NCI-H1930 (cell line): ENCODE measurements around the gene COBLL1.

Experiments used
- DNase-seq, 2 experiments: peaks; one replicate each; lab custom pipeline; 2025; lab: John Stamatoyannopoulos, UW

COBLL1 gene

DNA sequence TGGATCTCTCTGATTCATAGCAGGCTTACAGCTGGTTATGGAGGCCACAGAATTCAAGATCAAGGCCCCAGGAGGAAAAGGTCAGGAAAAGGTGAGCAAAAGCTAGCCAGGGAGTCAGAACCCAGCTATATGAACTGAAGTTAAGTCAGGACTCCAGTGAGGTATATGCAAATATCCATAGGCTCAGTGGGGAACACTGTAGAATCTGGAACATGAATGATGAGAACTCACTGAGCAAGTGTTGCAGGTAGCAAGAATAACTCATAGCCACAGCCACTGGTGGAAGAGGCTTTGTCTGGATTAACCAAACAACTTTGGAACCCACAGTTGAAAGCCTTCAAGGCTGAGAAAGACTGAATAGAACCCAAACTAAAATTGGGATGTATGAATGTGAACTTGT is 24.7 kb downstream of the COBLL1 start:
- DNase-seq: no peak

DNA sequence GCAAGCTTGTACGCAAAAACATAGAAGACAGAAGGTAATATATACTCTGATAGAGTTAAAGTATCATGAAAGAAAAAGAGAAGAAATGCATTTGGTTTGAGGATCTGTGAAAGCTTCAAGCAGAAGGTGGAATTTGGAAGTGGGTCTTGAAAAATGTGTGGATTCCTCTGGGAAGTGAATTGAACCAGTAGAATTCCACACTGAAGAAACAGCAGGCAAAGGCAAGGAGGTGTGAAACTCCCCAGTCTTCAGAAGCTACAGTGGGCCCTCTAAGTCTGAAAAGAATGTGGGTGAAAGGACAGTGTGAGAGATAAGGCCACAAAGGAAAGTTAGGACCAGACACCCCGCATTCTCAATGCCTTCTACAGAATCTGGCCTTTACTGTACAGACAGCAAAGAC is 25.6 kb downstream of the COBLL1 start:
- DNase-seq: no peak

DNA sequence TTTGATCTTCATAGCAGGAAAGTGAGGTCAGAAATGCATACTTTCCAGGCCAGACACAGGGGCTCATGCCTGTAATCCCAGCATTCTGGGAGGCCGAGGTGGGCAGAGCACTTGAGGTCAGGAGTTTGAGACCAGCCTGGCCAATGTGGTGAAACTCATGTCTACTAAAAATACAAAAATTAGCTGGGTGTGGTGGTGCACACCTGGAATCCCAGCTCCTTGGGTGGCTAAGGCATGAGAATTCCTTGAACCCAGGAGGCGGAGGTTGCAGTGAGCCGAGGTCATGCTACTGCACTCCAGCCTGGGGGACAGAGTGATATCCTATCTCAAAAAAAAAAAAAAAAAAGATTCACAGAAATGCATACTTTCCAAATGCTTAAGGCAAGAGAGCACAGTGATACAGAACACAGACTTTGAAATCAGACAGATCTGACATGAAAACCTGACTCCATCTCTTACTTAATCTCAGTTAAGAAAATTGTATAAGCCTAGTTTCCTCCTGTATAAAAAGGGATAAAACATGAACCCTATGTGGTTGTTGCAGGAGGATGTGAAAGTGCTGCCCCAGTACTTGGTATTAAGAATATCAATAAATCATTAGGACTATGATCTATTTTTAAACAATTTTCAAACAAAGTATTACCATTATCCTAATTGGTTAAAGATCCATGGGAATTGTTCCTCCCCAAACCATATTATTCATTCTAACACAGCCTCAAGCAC is 26.4 kb downstream of the COBLL1 start:
- DNase-seq: no peak

DNA sequence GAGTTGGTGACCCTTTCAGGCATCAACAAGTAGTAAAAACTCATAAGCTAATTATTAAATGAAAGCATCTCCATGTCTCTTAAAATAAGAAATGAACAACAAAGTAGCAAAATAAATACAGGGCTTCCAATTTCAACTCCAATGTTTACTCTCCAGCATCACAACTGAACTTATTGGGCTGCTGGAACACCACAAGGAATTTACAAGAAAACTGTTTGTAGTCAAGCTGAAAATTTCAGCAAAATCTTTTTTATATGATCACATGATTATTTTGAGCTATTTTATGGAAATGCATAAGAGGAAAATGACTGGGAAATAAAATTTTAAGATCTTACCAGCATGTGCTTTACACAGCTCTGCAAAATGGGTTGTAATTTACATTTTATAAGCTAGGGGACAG is 28.1 kb downstream of the COBLL1 start:
- no peak for DNase-seq

DNA sequence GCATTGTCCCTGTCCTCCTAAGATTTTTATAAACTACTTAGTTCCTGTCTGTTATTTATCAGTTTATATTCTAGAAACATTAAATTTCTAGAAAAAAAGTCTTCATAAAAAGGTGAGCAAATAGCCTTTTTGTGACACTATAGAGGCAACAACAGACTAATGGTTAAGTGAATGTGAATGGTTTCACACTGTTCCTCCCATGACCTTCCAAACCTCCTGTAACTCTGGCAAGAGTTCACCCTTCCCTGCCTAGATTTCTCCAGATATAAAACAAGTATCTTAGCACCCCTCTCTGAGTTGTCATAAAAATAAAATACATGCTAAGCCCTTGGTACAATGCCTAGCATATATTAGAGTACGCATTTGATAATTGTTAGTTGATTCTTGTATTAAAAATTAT is 29.2 kb downstream of the COBLL1 start:
- no peak for DNase-seq

DNA sequence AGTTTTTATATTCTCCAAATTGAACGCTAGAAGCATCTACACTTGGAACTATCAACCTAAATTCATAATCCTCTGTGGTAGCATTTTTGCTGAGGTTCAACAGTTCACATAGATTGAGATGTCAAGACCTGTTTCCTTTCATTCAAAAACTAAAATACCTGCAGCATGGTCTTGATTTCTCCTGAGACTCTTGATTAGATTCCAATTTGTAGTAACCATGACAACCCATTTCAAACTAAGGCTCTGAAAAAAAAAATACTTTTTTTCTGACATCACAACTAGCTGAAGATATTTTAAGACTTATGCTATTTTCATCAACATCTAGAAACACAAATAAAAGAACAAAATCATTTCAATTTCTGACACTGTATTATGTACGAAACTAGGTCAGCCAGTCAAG is 29.8 kb downstream of the COBLL1 start:
- no peak for DNase-seq

DNA sequence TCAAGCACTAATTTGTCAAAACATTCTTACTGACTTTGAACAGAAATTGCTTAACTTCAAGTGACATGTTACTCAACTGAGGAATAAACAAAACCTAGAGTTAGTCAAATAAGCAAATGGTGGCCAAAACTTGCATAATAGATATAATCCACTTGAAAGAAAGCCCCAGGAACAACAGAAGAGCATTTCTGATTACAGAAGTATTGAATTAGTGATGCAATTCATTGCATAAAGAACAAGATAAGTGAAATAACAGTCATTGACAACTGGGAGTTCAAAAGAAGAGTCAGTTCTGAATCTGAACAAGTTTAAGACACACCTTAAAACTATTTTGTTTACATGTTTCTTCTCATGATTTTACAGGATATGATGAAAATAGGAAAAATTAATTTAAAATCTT is 30.8 kb downstream of the COBLL1 start:
- no peak for DNase-seq

- DNase-seq: no peak
These were observed 32.8 kb downstream of the COBLL1 start for GRCh38 chr2:164808776-164809175.

DNA sequence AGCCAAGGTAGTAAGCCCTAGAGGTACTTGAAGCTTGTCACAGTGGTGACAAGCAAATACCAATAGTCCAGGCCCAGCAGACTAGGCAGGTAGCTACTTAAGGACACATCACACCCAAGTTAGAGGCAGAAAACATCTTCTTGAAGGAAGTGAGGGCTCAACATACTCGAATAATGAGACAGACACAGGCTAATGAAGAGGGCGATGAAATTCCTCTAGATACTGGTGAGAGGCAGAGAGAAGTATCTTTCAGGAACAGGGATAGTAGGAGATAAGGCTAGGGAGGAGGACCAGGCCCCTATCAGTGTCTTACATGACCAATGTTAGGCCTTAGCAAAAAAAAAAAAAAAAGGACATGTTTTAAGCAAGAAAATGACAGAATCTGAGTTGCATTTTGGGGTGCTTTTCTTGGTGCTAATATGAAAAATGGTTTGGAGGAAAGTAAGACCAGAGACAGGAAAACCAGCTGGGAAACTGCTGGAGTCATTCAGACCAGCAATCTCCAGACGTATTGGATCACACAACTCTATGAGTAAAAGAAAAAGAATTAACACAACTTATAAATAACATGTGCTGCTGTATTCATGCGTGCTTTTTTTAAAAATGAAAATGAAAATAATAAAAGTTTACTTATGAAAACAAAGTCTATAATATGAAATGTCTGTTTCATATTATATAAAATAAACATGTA is 37.7 kb downstream of the COBLL1 start:
- no peak for DNase-seq

- DNase-seq: no peak
These were observed 39.4 kb downstream of the COBLL1 start for GRCh38 chr2:164802095-164802707.

- DNase-seq: no peak
These were observed 41.1 kb downstream of the COBLL1 start for GRCh38 chr2:164800572-164800971.

DNA sequence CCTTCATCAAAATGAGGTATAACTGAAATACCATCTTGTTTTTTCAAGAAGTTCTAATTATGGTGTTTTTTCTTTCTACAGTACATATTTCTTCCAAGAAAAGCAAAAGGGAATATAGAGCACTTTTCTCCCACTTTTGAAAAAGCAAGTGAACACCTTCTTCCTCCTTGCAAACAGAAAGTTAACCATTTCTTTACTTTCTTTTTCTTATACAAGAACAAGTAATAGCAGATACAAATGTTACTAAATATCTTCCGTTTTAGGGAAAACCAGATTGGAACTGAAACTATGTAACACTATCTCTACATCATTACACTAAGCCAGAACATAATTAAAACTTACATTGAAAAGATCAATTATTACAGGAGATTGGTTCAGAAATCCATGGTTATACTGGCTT is 44.0 kb downstream of the COBLL1 start:
- no peak for DNase-seq

GRCh38 chr2:164796999-164797398 is 44.6 kb downstream of the COBLL1 start:
- no peak for DNase-seq

DNA sequence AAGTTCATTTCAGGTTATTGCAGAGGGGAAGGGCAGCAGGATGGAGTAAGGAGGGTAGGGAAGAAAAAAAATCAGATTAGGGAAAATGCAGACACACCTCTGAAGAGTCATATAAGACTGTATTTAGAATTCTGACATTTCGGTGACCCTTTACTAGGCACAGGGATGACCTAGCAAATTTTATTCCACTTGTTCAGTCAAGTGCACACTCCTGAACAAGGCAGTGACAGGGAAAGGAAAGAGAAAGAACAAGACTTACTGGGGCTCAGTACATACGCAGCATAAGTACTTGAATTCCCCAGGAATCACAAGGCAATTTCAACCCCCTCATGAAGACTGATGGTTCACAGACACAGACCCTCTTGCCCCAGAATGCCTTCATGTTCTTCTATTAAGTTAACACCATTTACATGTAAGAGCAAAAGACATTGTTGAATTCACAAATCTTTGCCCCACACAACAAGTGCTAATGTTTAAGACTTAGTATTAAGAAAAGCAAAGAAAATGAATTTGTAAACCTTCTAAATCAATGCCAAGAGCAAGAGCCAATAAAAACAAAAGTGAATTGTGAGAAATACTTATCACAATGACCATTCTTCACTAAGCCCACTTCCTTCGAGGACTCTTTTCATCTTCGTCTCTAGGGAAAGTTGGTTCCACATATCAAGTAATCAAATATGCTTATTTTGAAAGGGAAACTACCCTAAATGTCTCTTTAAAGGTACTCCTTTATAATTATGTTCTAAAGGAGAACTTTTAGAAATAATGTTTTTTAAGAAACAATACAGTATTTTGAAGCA is 47.0 kb downstream of the COBLL1 start:
- DNase-seq: no peak

DNA sequence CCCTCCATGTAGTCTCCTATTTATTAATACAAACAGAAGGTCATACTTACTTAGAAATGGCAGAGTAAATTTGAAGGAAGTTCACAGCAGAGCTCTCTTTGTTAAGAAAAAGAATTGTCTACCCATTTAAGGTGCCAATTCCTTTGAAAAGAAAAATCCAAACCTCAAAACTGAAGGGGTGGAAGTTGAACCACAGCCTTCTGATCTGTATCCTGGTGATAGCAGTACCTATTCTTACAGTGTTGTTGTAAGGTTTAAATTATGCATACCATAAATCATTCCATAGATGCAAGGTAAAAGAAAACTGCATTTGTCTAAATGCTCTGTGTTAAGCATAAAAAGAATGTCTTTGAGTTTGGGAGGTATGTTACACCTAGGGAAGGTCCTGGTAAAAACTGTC is 47.6 kb downstream of the COBLL1 start:
- no peak for DNase-seq

- no peak for DNase-seq
These were observed 48.1 kb downstream of the COBLL1 start for GRCh38 chr2:164793529-164793928.

DNA sequence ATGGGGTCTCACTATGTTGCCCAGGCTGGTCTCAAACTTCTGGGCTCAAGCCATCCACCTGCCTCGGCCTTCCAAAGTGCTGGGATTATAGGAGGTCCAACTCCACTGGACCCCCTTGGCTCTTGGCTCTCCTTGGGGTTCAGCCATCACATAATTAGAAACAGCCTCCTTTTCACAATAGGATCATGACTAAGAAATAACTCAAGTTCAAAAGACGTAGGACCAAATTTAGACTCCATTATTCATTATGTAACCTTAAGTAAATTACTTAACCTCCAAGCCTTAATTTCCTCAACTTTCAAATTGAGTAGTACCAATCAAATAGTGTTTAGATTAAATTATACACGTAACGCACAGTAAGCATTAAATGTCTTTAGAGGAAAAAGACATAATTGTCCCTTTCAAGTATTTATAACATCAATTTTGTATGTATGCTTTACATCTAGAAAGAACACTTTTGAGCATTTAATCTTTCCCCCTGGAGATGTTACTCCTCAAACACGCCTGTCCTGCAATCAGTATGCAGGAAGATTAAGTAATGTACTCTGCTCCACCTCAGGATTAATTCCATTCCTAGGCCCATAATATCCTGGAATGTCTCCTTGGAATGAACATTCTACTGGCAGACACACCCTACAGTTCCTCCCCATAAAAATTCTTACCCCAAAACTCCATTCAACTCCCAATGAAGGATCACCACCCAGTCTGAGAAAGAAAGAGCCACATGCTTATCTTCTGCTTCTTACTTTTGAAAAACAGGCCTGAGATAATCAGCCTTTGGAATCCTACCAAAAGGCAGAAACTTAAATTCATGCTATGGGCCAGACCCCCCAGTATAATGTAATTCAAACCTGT is 49.1 kb downstream of the COBLL1 start:
- DNase-seq: no peak

GRCh38 chr2:164789968-164790367 is 51.7 kb downstream of the COBLL1 start:
- DNase-seq: no peak

GRCh38 chr2:164786787-164787186 is 54.8 kb downstream of the COBLL1 start:
- DNase-seq: no peak

GRCh38 chr2:164785457-164785856 is 56.2 kb downstream of the COBLL1 start:
- DNase-seq: no peak

GRCh38 chr2:164784376-164784775 is 57.2 kb downstream of the COBLL1 start:
- DNase-seq: no peak

- DNase-seq: no peak
These were observed 59.3 kb downstream of the COBLL1 start for GRCh38 chr2:164782323-164782722.
